GM15510 (cell line): ENCODE data around the gene ASB16.

ENCODE experiments used
- POLR2A ChIP-seq: IDR thresholded peaks from 3 replicates; pipeline ENCODE4 v1.6.1; 2011; ENCODE audit warnings: borderline replicate concordance; ENCODE audit not compliant: insufficient read length; ENCODE audit errors: extremely low read depth

Gene ASB16

DNA sequence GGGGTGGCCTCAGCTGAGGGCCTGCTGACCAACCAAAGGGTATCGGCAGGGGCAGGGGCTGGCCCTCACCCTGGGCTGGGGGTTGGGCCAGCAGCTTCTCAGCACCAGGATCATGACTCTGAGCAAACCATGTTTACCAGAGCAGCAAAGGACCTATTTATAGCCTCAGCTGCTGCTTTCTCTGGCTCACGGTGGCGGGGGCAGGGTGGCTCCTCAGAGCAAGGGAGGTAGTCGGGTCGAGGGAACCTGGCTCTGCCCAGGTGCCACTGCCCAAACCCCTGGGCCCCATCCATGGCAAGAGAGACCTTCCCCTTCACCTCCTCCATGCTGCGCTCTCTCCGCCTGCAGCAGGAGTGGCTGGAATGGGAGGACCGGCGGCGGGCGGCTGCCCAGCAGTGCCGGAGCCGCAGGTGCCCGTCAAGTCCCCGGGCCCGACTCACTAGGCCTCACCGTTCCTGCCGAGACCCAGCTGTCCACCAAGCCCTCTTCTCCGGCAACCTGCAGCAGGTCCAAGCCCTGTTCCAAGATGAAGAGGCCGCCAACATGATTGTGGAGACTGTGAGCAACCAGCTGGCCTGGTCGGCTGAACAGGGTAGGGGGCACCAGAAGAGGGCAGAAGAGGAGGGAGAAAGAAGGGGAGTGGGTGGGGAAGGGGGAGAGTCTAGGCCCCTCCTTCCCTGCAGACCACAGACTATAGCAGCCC is at the start of gene ASB16:
Gene ASB16, plus strand, starts transcription at position 206 of the 703 bp plus-strand sequence. Its CDS starts 86 bp downstream, at position 292.
- TF ChIP-seq POLR2A, result no peak

DNA sequence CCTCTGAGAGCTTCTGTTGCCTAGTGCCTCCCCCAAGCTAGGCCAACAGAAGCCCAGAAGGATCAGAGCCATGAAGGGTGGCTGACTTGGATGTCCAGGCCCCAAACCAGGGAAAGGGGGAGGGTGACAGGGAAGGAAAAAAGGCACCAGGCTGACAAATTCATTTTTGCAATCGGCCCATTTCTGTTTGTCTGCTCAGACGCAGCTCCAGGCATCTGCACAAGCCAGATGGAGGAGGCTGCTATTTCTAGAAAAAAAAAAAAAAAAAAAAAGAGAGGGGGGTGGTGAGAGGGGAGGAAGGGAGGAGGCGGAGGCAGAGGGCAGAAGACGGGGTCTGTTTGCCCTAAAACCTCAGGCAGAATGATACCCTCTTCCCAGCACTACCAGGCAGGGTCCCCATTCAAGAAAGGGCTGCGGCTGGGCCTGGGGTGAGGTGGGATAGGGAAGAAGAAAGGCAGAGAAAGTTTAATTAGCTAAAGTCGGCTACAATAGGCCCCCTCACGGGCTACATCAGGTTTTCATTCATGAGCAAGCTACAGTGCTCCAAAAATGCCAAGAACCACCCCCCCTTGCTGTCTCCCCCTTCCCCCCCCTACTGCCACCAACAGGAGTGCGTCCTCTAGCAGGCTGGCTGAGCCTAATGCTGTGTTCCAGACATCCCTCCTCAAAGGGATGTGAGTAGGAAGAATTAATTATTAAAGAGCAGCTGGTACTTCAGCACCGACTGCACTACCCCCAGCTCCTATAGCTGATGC is 49.5 kb upstream of the ASB16 start:
- TF ChIP-seq POLR2A, result no peak

GRCh38 chr17:44121997-44122815 is 48.3 kb upstream of the ASB16 start:
- TF ChIP-seq POLR2A, result no peak

DNA sequence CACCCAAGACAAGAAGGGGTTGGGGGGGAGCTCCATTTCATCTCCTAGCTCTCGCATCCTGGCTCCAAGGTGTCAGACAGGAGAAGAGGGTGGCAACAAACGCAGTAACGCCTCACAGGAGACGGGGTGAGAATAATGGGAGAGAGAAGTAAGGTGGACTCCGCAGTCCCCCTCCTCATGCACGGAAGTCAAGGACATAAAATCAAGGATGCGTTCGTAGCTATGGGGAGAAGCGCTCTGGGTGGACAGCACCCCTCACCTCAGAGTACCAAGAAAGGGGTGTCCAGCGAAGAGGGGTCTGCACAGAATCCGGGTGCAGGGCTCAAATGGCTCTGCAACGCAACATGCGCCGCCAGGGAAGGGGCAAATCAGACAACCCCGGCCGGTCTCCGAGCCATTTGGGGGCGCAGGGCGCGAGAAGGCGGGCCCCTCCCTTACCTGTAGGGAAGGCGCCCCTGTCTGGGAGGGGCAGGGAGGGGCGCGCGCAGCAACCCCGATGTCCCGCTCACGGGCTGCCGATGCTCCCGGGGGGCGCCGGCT is 47.6 kb upstream of the ASB16 start:
- TF ChIP-seq POLR2A, result no peak

DNA sequence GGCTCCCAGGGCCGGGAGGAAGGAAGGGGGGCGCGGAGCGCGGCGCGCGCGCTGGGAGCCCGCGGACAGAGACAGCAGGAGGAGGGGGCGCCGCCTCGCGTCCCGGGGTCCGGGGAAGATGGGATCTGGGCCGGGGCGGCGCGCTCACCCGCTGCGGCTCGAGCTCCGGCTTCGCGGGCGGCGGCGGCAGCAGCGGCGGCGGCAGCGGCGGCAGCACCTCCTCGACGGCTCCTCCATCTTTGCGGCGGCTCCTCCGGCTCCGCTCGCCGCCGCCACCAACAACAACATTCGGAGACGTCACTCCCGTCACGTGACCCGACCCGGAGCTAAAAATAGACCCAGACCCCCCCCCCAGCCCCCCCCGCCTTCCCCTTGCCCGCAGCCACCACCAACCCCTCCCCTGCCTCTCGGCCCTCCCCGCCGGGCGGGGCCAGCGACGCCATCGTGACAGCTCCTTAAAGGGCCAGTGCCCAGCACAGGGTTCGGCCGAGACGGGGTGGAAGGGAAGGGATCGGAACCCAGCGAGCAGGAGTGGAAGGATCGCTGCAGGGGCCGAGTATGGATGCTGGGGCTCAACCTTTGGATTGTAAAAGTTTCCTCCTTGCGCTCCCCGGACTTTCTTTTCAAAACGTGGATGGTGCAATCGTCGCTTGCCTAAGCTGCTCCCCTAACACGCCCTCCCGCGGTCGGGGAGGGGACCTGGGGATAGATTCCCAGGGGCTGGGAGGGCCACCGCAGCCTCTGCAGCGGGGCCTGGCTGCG is 47.0 kb upstream of the ASB16 start, which contains the start of gene HDAC5:
Gene HDAC5, minus strand, starts transcription at position 286 of the 762 bp plus-strand sequence. CDS start 6,126 bp downstream, outside the sequence.
- TF ChIP-seq POLR2A, result peak; percentile 47

DNA sequence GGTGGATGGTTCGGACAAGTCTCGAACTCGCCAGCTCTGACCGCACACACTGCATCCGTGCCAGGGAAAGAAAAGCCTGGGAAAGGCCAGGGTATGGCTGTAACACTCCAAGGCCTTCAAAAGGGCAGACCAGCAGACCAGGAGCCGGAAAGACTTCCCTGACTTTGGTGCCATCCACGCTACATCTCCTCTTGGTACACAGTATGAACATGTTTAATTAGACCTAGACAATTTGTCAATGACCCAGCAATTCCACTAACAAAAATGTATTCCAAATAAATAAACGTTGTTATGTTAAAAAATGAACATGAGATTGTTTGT is 46.4 kb upstream of the ASB16 start:
- no peak for TF ChIP-seq POLR2A

DNA sequence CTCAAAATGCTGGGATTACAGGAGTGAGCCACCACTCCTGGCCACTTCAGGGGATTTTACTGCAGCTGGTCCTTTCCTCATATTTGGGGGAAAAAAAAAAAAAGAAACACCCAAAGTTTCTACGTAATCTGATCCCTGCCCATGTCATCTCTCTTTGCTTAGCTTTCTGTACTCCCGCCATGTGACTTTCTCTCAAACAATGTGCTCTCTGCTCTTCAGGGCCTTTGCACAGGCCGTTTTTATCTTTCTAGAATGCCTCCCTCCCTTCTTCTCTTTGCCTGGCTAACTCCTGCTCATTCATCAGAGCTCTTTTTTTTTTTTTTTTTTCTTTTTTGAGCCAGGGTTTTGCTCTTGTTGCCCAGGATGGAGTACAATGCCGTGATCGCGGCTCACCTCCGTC is 42.1 kb upstream of the ASB16 start:
- no peak for TF ChIP-seq POLR2A

GRCh38 chr17:44130693-44131349 is 39.7 kb upstream of the ASB16 start:
- TF ChIP-seq POLR2A, result no peak

GRCh38 chr17:44132275-44132821 is 38.2 kb upstream of the ASB16 start:
- TF ChIP-seq POLR2A, result no peak

GRCh38 chr17:44133918-44134476 is 36.5 kb upstream of the ASB16 start:
- no peak for TF ChIP-seq POLR2A

DNA sequence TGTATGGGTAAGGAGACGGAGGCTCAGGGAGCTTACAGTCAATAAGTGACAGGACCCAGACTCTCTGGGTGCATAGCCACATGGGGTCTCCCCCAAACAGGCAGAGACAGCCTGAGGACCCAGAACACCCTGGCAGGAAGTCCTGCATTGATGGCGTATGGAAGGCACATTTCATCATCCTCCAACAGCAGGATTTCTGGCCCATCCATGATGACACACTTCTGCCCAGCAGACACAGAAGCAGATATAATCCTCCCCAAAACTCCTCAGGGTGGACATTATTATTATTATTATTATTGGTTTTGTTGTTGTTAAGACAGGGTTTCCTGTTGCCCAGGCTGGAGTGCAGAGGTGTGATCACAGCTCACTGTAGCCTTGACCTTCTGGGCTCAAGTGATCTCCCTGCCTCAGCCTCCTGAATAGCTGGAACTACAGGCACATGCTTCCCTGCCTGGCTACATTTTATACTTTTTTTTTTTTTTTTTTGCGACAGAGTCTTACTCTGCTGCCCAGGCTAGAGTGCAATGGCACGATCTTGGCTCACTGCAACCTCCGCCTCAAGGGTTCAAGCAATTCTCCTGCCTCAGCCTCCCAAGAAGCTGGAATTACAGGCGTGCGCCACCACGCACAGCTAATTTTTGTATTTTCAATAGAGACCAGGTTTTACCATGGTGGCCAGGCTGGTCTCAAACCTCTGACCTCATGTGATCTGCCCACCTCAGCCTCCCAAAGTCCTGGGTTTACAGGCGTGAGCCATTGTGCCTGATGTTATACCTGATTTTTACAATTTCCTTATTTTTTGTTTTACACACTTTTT is 35.5 kb upstream of the ASB16 start:
- no peak for TF ChIP-seq POLR2A
